HG02885 (cell line): ENCODE data around the gene CASP9.
"Not testable (repeated sequence)": the region's sequence is repeated elsewhere in the genome, so short reads cannot be mapped to it uniquely, and the experiment has no call there.

Experiments used
- ATAC-seq: cut with Tn5 transposase; IDR thresholded peaks from one replicate; pipeline ENCODE4 v1.9.1; 2021; ENCODE audit warnings: mild to moderate bottlenecking; ENCODE audit not compliant: unreplicated experiment, poor library complexity

Gene CASP9

DNA sequence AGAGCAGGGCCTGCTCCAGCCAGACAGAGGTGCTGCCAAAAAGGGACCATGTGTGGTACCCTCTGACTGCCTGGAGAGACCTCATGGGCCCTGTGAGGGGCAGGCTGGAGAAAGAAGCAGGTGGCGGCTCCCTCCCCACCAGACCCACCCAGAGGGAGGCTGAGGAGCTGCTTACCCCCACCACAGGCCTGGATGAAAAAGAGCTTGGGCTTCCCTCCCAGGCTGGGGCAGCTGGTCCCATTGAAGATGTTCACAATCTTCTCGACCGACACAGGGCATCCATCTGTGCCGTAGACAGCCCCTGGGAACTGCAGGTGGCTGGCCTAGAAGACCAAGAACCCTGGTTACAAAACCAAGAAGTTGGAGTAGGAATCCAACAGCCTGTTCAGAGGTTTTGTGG is 19.6 kb downstream of the CASP9 start:
- no peak for ATAC-seq

GRCh38 chr1:15501208-15502032 is 22.6 kb downstream of the CASP9 start:
- no peak for ATAC-seq

DNA sequence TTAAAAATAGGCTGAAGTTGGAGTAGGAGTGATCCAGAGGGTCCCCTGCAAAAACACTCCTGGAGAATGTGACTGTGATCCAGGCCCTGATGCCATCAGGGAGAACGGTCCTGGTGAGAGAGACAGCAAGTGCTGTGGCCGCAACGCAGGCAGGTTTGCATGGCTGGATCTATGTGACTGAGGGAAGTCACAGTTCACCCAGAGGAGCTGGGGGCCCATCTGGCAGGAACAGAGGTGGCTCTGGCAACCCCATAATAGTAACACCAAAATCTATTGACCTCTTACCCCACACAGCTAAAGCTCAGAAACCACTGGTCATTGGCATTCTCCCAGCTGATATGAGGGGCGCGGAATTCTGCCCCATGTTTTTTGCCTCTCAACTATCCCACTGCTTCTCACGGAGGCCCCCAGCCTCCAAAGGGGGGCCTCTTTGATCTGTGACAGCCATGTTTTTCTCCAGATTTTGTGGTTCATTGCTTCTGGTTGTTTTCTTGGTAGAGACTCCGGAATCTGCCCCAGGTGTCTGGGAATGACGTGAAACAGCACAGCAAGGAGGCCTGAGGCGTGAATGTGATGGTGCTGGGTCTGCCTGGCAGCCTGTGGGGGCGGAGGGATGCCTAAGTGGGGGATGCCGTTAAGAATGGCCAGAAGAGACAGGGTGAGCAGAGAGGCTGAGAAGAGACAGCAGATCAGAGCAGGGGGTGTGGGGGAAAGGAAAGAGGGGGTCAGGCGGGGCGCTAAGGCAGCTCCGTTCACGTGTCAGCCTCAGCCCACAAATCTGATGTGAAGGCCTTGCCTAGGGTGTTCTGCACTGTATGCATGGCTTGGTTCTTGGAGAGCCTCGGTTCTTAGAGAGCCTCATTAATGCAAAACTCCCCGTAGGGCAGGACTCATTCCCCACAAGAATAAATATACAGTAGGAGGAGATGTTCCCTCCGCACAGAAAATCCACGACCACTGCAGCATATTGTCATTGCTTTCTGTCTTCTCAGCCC is 23.5 kb downstream of the CASP9 start:
- no peak for ATAC-seq

DNA sequence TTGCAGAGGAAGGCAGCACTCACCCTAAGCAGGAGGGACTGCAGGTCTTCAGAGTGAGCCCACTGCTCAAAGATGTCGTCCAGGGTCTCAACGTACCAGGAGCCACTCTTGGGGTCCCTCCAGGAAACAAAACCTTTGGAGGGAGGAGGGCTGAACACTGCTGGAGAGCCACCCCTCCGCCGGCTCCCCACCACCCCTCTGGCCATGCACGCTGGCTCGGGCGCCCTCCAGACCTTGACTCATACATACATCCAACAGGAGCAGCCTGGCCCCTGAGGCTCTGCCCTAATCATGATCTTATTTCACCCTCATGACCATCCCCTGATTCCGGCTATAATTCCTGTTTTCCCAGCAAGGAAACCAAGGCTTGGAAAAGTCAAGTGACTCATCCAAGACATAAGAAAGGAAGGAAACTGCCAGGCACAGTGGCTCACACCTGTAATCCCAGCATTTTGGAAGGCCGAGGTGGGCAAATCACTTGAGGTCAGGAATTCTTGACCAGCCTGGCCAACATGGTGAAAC is 30.1 kb downstream of the CASP9 start:
- ATAC-seq = no peak

DNA sequence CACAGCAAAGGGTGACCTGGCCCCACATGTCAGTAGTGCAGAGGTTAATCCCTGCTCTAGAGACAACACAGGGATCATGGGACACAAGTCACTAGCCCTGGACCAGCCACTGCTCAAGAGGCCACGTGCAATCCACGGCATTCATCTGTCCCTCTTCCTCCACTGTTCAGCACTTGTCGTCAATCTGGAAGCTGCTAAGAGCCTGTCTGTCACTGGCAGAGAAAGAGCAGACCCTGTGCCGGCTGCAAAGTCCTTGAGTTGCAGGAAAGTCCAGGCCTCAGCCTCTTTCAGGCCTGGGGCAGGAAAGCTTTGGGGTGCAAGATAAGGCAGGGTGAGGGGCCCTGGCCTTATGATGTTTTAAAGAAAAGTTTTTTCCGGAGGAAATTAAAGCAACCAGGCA is 31.4 kb downstream of the CASP9 start:
- no peak for ATAC-seq

DNA sequence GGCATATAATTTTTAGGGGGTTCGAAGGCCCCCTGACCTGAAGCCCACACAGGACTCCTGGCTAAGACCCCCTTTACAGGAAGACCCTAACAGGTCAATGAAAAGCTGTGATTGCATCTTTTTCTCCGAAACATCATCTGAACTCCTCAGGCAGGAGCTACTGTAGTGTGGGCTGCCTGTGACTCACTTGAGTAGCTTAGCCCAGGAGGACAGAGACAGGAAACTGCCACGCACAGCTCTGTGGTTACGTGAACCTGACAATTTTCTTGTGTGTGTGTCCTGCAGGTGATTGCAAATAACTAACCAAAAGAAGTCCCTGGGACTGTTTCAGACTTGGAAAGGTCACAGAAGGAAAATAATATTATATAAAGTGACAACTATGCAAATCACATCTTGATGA is 33.0 kb downstream of the CASP9 start:
- ATAC-seq = not testable (repeated sequence)

DNA sequence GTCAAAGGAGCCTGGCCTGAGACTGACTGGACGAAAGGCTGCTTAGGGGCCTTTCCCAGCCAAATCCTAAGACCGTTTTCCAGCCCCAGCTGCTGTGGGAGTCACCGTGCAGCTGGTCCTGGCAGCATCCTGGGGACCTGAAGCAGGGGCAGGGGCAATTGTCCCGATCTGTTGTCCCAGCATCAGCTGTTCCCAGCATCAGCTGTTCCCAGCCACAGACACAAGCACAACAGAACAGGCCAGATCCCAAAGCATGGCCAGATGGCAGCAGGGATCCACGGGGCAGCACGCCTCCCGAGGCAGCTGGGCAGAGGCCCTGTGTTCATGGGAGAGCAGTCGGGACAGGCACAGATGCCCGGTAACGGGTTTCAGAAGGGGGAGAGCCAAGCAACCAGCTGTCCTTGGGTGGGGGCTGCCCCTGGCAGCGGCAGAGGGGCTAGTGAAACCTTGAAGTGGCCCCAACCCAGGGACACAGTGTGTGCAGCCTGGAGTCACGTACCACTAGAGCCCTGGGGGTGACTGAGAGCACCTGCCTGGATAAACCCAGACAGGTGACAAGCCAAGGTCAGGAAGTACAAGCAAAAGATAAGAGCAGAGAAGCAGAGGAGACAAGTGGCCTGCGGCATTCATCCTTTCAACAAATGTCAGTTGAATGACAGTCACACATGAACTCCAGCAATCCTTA is 34.8 kb downstream of the CASP9 start:
- ATAC-seq = no peak

DNA sequence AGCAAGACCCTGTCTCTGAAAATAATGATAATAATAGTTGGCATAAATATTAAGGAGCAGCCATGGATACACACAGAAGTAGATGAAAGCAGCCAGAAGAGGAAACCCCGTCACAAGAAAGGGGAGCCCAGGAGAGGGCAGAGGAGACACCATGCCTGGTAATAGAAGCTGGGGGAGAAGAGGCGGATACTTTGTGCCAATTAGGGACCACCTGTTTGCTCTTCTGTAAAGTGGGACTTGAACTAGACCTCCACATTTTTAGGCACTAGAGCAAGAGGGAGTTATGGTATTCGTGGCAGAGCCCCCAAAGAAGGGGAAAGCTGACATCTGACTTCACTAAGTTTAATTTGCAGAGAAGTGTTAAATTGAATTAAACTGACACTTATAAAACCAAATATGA is 35.6 kb downstream of the CASP9 start:
- no peak for ATAC-seq

GRCh38 chr1:15486844-15487610 is 37.0 kb downstream of the CASP9 start:
- not testable (repeated sequence) for ATAC-seq

- ATAC-seq = no peak
These were observed 38.4 kb downstream of the CASP9 start for GRCh38 chr1:15485636-15486035.

- not testable (repeated sequence) for ATAC-seq
These were observed 39.6 kb downstream of the CASP9 start for GRCh38 chr1:15484443-15484842.

- no peak for ATAC-seq
These were observed 40.0 kb downstream of the CASP9 start for GRCh38 chr1:15483971-15484370.

DNA sequence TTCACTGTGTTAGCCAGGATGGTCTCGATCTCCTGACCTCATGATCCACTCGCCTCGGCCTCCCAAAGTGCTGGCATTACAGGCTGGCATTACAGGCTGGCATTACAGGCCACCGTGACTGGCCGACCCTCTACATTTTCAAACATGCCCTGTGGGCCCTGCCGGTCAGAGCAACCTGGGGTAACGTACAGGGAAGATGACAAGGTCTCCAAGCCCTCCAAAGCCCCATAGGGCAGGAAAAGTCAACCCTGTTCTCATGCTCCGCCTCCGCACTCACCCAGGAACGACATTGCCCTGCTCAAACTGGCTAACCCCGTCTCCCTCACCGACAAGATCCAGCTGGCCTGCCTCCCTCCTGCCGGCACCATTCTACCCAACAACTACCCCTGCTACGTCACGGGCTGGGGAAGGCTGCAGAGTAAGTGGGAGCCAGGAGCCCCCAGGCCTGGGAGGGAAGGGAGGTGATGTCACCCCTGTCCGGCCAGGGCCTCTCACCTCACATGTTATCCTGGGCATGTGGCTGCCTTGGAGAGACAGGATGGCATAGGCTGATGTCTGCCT is 41.0 kb downstream of the CASP9 start:
- ATAC-seq = not testable (repeated sequence)

DNA sequence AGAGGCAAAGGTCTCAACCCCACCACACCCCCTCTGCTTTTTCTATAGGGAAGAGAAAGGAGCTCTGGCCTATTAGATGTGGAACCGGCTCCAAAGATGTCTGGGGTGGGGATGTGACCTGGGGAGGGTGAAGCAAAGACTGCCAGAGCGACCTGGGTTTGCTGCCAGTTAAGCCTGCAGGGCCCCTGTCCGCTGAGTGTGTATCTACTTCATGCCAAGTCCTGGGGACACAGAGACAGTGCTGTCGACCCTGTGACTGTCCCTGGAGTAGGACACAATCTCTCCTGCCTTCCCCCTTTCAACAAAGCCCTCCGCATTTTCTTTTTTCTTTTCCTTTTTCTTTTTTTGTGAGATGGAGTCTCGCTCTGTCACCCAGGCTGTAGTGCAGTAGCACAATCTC is 41.6 kb downstream of the CASP9 start:
- not testable (repeated sequence) for ATAC-seq

- no peak for ATAC-seq
These were observed 44.2 kb downstream of the CASP9 start for GRCh38 chr1:15479654-15480347.

DNA sequence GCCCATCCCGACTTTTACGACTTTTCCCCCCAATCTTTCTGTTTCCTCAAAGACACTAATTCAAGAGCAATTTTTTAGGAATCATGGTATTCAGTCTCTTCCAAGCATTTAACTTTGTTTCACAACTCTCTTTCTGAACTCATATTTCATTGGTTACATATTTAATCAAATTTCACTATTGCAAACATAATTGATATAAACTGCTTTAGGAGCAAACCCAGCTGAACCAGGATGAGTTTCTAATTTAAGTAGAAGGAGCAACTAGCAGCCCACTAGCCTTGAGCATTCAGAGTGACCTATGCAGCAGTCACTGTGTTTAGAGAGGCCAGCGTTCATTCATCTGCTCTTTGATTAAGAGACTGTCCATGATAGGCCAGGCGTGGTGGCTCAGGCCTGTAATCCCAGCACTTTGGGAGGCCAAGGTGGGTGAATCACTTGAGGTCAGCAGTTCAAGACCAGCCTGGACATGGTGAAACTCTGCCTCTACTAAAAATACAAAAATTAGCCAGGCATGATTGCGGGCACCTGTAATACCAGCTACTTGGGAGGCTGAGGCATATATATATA is 46.3 kb downstream of the CASP9 start:
- ATAC-seq = no peak

GRCh38 chr1:15476927-15477326 is 47.1 kb downstream of the CASP9 start:
- no peak for ATAC-seq

DNA sequence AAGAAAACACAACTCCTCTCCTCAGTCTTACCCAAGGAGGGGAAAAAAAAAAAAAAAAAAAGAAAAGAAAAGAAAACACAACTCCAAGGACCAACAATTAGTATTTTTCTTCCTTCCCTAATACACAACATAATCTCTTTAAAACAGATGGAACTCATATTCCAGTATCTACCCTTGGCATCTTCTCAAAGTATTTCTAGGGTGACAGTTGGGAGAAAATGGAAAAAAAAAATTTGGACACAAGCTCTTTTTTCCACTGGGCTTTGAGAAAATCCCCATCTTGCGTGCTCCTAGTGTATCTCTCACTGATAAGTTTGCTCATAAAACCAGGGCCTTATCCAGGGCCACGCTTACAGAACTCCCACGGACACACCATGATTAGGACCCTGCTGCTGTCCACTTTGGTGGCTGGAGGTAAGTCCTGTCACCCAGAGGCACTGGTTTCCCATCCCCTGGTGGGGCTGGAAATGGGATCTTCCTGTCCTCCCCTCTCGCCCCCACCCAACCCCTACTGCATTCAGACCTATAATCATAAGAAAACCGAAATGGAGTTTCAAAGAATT is 48.2 kb downstream of the CASP9 start, which contains the start of gene CELA2B:
TSS of gene CELA2B (plus strand) at position 353 of the 563 bp plus-strand sequence. CDS start at position 375, 22 bp downstream.
- ATAC-seq = no peak
